ENCODE data around the gene CELA2B.
"Not testable (repeated sequence)": the region's sequence is repeated elsewhere in the genome, so short reads cannot be mapped to it uniquely, and the experiment has no call there.

- TF ChIP-seq CTCF (IDR thresholded peaks at IDR 0.05); POLR2A (IDR thresholded peaks at IDR 0.05; ENCODE audit: low read depth); EP300 (IDR thresholded peaks at IDR 0.05): not testable (repeated sequence)
Observed at GRCh38 chr1:15466955-15467625, 8.8 kb upstream of the CELA2B start.

Data from esophagus muscularis mucosa (tissue), 4 donors.